ENCODE data around the gene UPK1A. TPM values are rescaled to one million over a fixed set of nuclear protein-coding genes. Genes with fewer than 3 reads are reported as not detected.
A peak's percentile ranks its signal among the peaks of the same experiment; 100 is the strongest.
"Not testable (repeated sequence)": the region's sequence is repeated elsewhere in the genome, so short reads cannot be mapped to it uniquely, and the experiment has no call there.

The UPK1A gene
- total and polyA plus RNA-seq, 5 donors from 2014 or later, result not detected

GRCh38 chr19:35671818-35672217 is 5.5 kb downstream of the UPK1A start:
- H3K27me3 Mint-ChIP-seq, result peaks cover 45% of the 10 kb centered on the region
- Histone ChIP-seq H3K4me3 (ENCODE audit: low read depth, low read length) (no peak overlapping the region), H3K27ac (ENCODE audit: insufficient read depth, low read length, poor library complexity, severe bottlenecking) (no peak overlapping the region), H3K27me3 (ENCODE audit: control insufficient read depth, insufficient read depth, low read length) (no peaks in the 10 kb centered on the region), H3K9me3 (ENCODE audit: control insufficient read depth in 2 of 2, low read length in 2 of 2) (no peaks in the 10 kb centered on the region), H3K36me3 (ENCODE audit: control insufficient read depth, insufficient read depth, low read length) (no peaks in the 10 kb centered on the region), H3K4me1 (ENCODE audit: control insufficient read depth, insufficient read depth, low read length, poor library complexity, severe bottlenecking) (peaks cover 9% of the 10 kb centered on the region)
- no peaks in the 10 kb centered on the region for H3K36me3 Mint-ChIP-seq
- no peak for DNase-seq
- peaks cover 0 to 13% (median 7%) of the 10 kb centered on the region in 4 donors for H3K4me1 Mint-ChIP-seq
- H3K27ac Mint-ChIP-seq, result no peak overlapping the region
- no peak overlapping the region for H3K4me3 Mint-ChIP-seq
- ATAC-seq (ENCODE audit: low read depth in 2 of 2), result no peak
- H3K9me3 Mint-ChIP-seq, result peaks cover 0 to 2% (median 0%) of the 10 kb centered on the region in 7 donors

DNA sequence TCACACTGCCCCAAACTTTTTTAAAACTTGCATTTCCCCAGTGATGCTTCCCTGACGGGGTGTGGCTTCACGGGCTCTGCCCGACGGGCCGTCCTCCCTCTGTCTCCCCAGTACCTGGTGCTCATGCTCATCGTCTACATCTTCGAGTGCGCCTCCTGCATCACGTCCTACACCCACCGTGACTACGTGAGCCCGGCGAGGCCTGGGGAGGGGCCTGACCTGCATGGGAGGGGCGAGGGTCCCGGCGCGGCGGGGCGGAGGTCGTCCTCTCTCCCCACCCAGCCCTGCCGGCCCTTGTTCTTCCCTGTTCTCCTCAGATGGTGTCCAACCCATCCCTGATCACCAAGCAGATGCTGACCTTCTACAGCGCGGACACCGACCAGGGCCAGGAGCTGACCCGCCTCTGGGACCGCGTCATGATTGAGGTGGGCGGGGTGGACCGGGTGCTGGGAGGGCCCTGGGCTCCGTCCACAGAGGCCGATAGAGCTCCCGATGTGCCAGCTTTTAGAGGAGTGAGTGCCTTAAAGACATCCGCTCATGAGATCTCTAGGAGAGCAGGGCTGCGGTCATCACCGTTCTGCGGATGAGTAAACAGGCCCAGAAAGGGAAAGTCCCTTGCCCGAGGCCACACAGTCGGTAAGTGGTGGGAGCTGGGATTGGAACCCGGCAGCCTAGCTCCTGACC is 6.9 kb downstream of the UPK1A start:
- no peaks in the 10 kb centered on the region for H3K36me3 ChIP-seq (ENCODE audit: control insufficient read depth, insufficient read depth, low read length)
- peak overlapping the region; percentile 19 for H3K4me3 ChIP-seq (ENCODE audit: low read depth, low read length)
- peak in 1 of 3 donors; percentile 50 for DNase-seq
- no peak overlapping the region for H3K27ac ChIP-seq (ENCODE audit: insufficient read depth, low read length, poor library complexity, severe bottlenecking)
- H3K9me3 ChIP-seq (ENCODE audit: control insufficient read depth in 2 of 2, low read length in 2 of 2), result no peaks in the 10 kb centered on the region
- peaks cover 48% of the 10 kb centered on the region for H3K27me3 Mint-ChIP-seq
- peaks cover 0 to 13% (median 7%) of the 10 kb centered on the region in 4 donors for H3K4me1 Mint-ChIP-seq
- ATAC-seq (ENCODE audit: low read depth in 2 of 2), result peak; percentile 44 to 50
- H3K9me3 Mint-ChIP-seq, result peaks cover 0 to 2% (median 0%) of the 10 kb centered on the region in 7 donors
- H3K4me1 ChIP-seq (ENCODE audit: control insufficient read depth, insufficient read depth, low read length, poor library complexity, severe bottlenecking), result peaks cover 9% of the 10 kb centered on the region
- no peaks in the 10 kb centered on the region for H3K36me3 Mint-ChIP-seq
- peak overlapping the region in 3 of 4 donors; percentile 39 to 72 (median 66) for H3K4me3 Mint-ChIP-seq
- peak overlapping the region in 1 of 3 donors; percentile 64 for H3K27ac Mint-ChIP-seq
- H3K27me3 ChIP-seq (ENCODE audit: control insufficient read depth, insufficient read depth, low read length), result no peaks in the 10 kb centered on the region

DNA sequence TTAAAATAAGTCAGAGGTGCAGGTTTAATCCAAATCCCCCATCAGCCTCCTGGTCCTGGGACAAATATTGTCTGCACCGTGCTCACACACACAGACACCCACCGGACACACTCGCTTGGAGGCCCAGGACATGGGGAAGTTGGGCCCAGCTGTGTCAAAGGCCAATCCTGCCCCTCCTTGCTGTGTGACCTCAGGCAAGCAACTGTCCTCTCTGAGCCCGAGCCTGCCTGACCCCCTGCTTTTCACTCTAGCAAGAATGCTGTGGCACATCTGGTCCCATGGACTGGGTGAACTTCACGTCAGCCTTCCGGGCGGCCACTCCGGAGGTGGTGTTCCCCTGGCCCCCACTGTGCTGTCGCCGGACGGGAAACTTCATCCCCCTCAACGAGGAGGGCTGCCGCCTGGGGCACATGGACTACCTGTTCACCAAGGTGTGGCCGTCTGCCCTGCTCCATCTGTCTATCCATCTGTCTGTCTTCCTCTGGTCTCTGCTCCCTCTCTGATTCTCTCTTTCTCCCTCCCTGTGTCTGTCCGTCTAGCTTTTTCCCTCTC is 9.3 kb downstream of the UPK1A start:
- H3K36me3 Mint-ChIP-seq, result no peaks in the 10 kb centered on the region
- no peak for DNase-seq
- no peak for ATAC-seq (ENCODE audit: low read depth in 2 of 2)
- H3K4me3 Mint-ChIP-seq, result no peak overlapping the region
- Histone ChIP-seq H3K36me3 (ENCODE audit: control insufficient read depth, insufficient read depth, low read length) (no peaks in the 10 kb centered on the region), H3K4me3 (ENCODE audit: low read depth, low read length) (no peak overlapping the region), H3K4me1 (ENCODE audit: control insufficient read depth, insufficient read depth, low read length, poor library complexity, severe bottlenecking) (peaks cover 9% of the 10 kb centered on the region), H3K27ac (ENCODE audit: insufficient read depth, low read length, poor library complexity, severe bottlenecking) (no peak overlapping the region), H3K27me3 (ENCODE audit: control insufficient read depth, insufficient read depth, low read length) (no peaks in the 10 kb centered on the region), H3K9me3 (ENCODE audit: control insufficient read depth in 2 of 2, low read length in 2 of 2) (no peaks in the 10 kb centered on the region)
- peaks cover 0 to 1% (median 0%) of the 10 kb centered on the region in 7 donors for H3K9me3 Mint-ChIP-seq
- peaks cover 0 to 13% (median 7%) of the 10 kb centered on the region in 4 donors for H3K4me1 Mint-ChIP-seq
- peaks cover 39% of the 10 kb centered on the region for H3K27me3 Mint-ChIP-seq
- H3K27ac Mint-ChIP-seq, result no peak overlapping the region

- no peak overlapping the region for H3K4me3 Mint-ChIP-seq
- no peaks in the 10 kb centered on the region for H3K4me1 ChIP-seq (ENCODE audit: control insufficient read depth, insufficient read depth, low read length, poor library complexity, severe bottlenecking)
- H3K27me3 Mint-ChIP-seq, result no peaks in the 10 kb centered on the region
- no peak overlapping the region for H3K4me3 ChIP-seq (ENCODE audit: low read depth, low read length)
- no peaks in the 10 kb centered on the region for H3K9me3 Mint-ChIP-seq
- H3K36me3 ChIP-seq (ENCODE audit: control insufficient read depth, insufficient read depth, low read length), result no peaks in the 10 kb centered on the region
- no peak overlapping the region for H3K27ac ChIP-seq (ENCODE audit: insufficient read depth, low read length, poor library complexity, severe bottlenecking)
- no peaks in the 10 kb centered on the region for H3K4me1 Mint-ChIP-seq
- no peak for ATAC-seq (ENCODE audit: low read depth in 2 of 2)
- H3K36me3 Mint-ChIP-seq, result no peaks in the 10 kb centered on the region
- no peaks in the 10 kb centered on the region for H3K27me3 ChIP-seq (ENCODE audit: control insufficient read depth, insufficient read depth, low read length)
- H3K9me3 ChIP-seq (ENCODE audit: control insufficient read depth in 2 of 2, low read length in 2 of 2), result no peaks in the 10 kb centered on the region
- H3K27ac Mint-ChIP-seq, result no peak overlapping the region
- no peak for DNase-seq
Observed at GRCh38 chr19:35689836-35690235, 23.5 kb downstream of the UPK1A start.

- H3K27me3 Mint-ChIP-seq; H3K36me3 Mint-ChIP-seq; H3K9me3 ChIP-seq (ENCODE audit: control insufficient read depth in 2 of 2, low read length in 2 of 2); H3K4me1 Mint-ChIP-seq; H3K4me3 ChIP-seq (ENCODE audit: low read depth, low read length); H3K27ac Mint-ChIP-seq; H3K36me3 ChIP-seq (ENCODE audit: control insufficient read depth, insufficient read depth, low read length); H3K27ac ChIP-seq (ENCODE audit: insufficient read depth, low read length, poor library complexity, severe bottlenecking); H3K4me1 ChIP-seq (ENCODE audit: control insufficient read depth, insufficient read depth, low read length, poor library complexity, severe bottlenecking); DNase-seq; ATAC-seq (ENCODE audit: low read depth in 2 of 2); H3K27me3 ChIP-seq (ENCODE audit: control insufficient read depth, insufficient read depth, low read length); H3K4me3 Mint-ChIP-seq; H3K9me3 Mint-ChIP-seq: not testable (repeated sequence)
Observed at GRCh38 chr19:35691106-35691505, 24.8 kb downstream of the UPK1A start.

DNA sequence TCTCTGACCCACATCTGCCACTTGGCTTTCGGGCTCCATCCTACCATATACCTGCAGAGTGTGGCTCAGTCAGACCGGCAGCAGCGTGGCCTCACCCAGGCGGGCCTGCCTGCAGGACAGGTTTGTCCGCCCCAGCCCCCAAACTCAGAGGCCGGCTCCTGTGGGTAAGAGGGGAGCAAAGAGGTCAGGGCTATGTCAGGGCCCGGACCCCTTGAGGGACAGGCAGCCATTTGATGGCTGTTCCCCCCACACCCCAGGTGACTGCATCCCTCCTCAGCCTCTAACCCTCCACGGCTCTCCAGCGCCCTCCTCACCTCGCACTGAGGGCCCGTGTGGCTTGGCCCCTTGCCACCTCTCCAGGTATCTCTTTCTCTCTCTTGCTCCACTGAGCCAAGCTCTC is 25.7 kb downstream of the UPK1A start:
- no peak overlapping the region for H3K4me3 ChIP-seq (ENCODE audit: low read depth, low read length)
- H3K4me3 Mint-ChIP-seq, result no peak overlapping the region
- no peaks in the 10 kb centered on the region for H3K27me3 Mint-ChIP-seq
- no peaks in the 10 kb centered on the region for H3K27me3 ChIP-seq (ENCODE audit: control insufficient read depth, insufficient read depth, low read length)
- H3K27ac ChIP-seq (ENCODE audit: insufficient read depth, low read length, poor library complexity, severe bottlenecking), result no peak overlapping the region
- DNase-seq, result no peak
- no peaks in the 10 kb centered on the region for H3K9me3 Mint-ChIP-seq
- no peaks in the 10 kb centered on the region for H3K36me3 Mint-ChIP-seq
- no peak for ATAC-seq (ENCODE audit: low read depth in 2 of 2)
- no peaks in the 10 kb centered on the region for H3K9me3 ChIP-seq (ENCODE audit: control insufficient read depth in 2 of 2, low read length in 2 of 2)
- no peak overlapping the region for H3K27ac Mint-ChIP-seq
- no peaks in the 10 kb centered on the region for H3K4me1 Mint-ChIP-seq
- no peaks in the 10 kb centered on the region for H3K36me3 ChIP-seq (ENCODE audit: control insufficient read depth, insufficient read depth, low read length)
- H3K4me1 ChIP-seq (ENCODE audit: control insufficient read depth, insufficient read depth, low read length, poor library complexity, severe bottlenecking), result no peaks in the 10 kb centered on the region

- no peaks in the 10 kb centered on the region for H3K36me3 Mint-ChIP-seq
- Histone ChIP-seq H3K27ac (ENCODE audit: insufficient read depth, low read length, poor library complexity, severe bottlenecking) (no peak overlapping the region), H3K36me3 (ENCODE audit: control insufficient read depth, insufficient read depth, low read length) (no peaks in the 10 kb centered on the region), H3K27me3 (ENCODE audit: control insufficient read depth, insufficient read depth, low read length) (no peaks in the 10 kb centered on the region), H3K9me3 (ENCODE audit: control insufficient read depth in 2 of 2, low read length in 2 of 2) (no peaks in the 10 kb centered on the region), H3K4me3 (ENCODE audit: low read depth, low read length) (no peak overlapping the region), H3K4me1 (ENCODE audit: control insufficient read depth, insufficient read depth, low read length, poor library complexity, severe bottlenecking) (no peaks in the 10 kb centered on the region)
- DNase-seq (no peak), ATAC-seq (ENCODE audit: low read depth in 2 of 2) (no peak)
- H3K27me3 Mint-ChIP-seq, result no peaks in the 10 kb centered on the region
- H3K9me3 Mint-ChIP-seq, result no peaks in the 10 kb centered on the region
- no peaks in the 10 kb centered on the region for H3K4me1 Mint-ChIP-seq
- H3K4me3 Mint-ChIP-seq, result no peak overlapping the region
- H3K27ac Mint-ChIP-seq, result peak overlapping the region in 1 of 3 donors; percentile 15
Observed at GRCh38 chr19:35693422-35693821, 27.1 kb downstream of the UPK1A start.
